HG02759 (cell line): ENCODE measurements around the gene THSD4.

Source experiments
- ATAC-seq: cut with Tn5 transposase; IDR thresholded peaks from one replicate; pipeline ENCODE4 v1.9.1; 2021; ENCODE audit warnings: mild to moderate bottlenecking, moderate library complexity; ENCODE audit not compliant: unreplicated experiment

THSD4 gene

DNA sequence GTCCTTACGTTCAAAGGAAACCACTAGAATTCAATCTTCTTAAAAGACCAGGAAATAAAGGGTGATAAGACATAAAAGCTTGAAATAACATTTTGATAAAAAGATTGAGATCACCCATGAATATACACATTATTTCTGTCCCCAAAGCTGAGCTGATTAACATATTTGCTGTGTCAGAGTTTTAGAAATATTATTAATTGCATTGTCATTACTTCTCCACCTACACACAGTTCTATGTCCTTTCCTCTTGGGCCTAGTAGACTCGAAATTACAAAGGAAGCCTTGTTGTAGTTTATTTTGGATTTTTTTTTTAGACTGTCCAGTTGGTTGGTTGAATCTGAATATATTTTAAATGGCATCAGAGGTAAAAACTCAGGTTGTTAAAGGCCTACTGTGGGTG lies 614.0 kb downstream of the THSD4 start:
- ATAC-seq = no peak

GRCh38 chr15:71730277-71731144 lies 615.2 kb downstream of the THSD4 start:
- no peak for ATAC-seq

DNA sequence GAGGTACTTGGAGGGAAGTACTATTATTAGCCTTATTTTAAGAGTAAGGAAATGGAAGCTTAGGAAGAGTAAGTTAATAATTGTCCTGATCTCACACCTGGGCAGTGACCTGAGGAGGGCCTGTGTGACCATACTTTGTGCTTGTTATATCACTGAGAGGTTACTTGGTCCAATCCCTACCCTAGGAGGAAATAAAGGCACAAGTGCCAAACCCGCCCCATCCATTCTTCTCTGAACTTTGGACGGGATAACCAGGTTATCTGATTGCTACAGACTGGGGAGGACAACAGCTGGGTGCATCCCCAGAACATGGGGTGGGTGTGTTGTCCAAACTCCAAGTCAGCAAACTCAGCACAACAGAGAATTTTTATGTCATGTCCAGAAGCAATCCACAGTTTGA lies 617.4 kb downstream of the THSD4 start:
- ATAC-seq = no peak

DNA sequence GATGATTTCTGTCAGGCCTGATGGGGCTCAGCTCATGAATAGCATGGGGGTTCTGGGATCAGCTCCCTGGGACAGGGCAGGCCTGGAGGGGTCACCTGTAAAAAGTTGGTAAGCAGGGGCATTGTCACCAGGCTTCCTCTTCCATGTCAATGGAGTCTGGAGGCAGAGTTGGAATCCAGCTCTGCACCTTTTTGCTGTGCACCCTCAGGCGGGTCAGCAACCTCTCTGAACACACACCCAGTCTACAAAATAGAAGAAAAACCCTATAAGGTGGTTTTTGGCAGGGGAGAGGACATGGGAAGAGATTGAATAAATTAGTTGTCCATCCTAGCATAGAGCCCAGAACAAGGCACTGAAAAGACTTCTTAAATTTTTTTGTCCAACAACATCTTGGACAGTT lies 617.9 kb downstream of the THSD4 start:
- ATAC-seq = no peak

DNA sequence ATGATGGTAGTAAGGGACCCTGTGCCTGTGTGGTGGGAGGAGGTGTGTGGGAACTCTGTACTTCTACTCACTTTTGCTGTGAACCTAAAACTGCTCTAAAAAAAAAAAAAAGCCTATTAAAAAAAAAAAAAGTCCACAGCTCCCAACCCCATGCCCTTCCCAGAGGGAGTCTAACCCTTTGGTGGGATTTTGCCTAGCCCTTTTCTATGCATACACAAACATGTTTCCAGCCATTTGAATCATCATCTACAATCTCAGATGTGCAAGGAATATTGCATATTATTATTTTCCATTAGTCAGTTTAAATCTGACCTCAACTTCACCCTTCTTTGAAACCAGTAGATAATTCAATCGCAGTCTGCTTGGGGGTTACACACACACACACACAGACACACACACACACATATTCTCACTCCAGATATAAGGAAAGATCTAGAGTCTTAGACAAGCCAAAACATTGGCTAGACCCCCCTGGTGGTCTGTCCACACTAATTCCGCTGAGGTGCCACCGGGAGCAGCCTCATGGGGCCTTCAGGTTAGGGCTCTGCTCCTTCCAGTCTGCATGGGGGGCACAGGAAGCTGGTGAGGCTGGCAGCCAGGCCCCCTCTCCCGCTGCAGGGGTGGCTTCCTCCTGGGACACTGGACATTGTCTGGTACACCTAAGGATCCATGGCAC lies 619.6 kb downstream of the THSD4 start:
- no peak for ATAC-seq

DNA sequence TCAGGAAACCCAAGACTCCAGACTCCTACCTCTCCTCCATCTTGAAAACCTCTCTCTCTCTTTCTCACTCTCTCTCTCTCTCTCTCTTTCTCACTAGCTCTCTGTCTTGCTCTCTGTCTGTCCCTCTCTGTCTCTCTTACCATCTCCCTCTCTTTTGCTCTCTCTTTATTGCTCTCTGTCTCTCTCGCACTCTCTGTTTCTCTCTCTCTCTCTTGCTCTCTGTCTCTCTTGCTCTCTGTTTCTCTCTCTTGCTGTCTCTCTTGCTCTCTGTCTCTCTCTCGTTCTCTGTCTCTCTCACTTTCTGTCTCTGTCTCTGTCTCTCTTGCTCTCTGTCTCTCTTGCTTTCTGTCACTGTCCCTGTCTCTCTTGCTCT lies 620.1 kb downstream of the THSD4 start:
- ATAC-seq = no peak

- no peak for ATAC-seq
These were observed 621.1 kb downstream of the THSD4 start for GRCh38 chr15:71736286-71736947.

DNA sequence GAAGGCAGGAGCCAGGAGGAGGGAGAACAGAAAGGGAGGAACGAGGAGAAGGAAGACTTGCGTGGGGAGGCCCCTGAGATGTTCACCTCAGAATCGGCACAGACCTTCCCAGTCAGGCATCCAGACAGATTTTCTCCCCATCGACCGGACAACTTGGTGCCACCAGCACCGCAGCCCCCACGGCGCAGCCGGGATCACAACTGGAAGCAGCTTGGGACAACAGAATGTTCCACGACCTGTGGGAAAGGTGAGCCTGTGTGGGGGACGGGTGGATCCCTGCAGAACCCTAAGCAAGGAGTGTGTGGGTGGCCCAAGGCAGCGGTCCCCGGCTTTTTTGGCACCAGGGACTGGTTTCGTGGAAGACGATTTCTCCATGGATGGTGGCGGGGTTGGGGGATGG lies 622.5 kb downstream of the THSD4 start:
- no peak for ATAC-seq

GRCh38 chr15:71739355-71739754 lies 624.1 kb downstream of the THSD4 start:
- ATAC-seq = no peak

GRCh38 chr15:71742964-71743363 lies 627.7 kb downstream of the THSD4 start:
- ATAC-seq = no peak

- ATAC-seq = no peak
These were observed 628.7 kb downstream of the THSD4 start for GRCh38 chr15:71743861-71744382.

- ATAC-seq = no peak
These were observed 631.4 kb downstream of the THSD4 start for GRCh38 chr15:71746719-71747118.

- no peak for ATAC-seq
These were observed 632.1 kb downstream of the THSD4 start for GRCh38 chr15:71747128-71748083.

DNA sequence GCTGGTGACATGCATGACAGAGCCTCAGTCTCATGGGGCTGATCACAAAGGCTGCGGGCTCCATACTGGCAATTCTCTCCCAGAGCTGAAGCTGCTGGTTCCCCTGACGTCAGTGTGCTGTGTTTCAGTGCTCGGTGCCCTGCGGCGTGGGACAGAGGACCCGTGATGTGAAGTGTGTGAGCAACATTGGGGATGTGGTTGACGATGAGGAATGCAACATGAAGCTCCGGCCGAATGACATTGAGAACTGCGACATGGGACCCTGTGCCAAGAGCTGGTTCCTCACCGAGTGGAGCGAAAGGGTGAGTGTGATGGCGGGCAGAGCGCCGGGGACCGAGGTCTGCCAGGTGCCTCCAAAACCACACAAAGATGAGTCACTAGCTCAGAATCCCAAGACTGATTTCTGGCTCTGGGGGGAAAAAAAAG lies 633.0 kb downstream of the THSD4 start:
- no peak for ATAC-seq

GRCh38 chr15:71749500-71749899 lies 634.2 kb downstream of the THSD4 start:
- ATAC-seq = no peak

- ATAC-seq = no peak
These were observed 636.9 kb downstream of the THSD4 start for GRCh38 chr15:71752128-71752527.

DNA sequence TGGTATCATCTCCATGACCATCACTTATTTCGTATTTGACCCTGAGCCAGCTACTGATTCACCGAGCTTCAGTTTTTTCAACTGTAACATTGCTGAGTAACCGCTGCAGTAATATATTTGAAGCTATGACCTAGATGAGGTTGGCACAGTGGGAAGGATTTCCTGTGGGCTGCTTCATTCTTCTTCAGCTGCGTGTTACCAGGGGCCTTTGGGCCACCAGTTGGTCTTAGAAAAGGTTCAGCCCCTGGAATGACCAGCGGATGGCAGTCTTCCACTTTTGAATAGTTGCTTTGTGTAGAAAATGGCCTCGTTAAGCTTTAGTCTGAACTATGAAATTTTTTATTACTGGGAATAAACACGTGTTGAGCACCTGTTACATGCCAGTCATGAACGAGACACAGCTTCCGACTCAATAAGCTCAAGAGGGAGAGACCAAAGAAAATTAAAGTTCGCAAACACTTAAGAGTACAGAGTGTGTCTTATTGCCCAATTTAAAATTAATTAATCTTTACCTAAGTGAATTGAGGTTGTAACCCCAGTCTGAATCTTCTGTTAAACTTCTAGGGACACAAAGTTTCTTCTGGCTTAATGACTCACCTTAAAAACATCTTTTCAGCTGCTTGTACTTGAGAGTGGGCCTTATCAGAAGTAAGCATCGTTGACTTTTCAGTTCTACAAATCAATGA lies 637.5 kb downstream of the THSD4 start:
- no peak for ATAC-seq

- no peak for ATAC-seq
These were observed 638.1 kb downstream of the THSD4 start for GRCh38 chr15:71753346-71753745.

DNA sequence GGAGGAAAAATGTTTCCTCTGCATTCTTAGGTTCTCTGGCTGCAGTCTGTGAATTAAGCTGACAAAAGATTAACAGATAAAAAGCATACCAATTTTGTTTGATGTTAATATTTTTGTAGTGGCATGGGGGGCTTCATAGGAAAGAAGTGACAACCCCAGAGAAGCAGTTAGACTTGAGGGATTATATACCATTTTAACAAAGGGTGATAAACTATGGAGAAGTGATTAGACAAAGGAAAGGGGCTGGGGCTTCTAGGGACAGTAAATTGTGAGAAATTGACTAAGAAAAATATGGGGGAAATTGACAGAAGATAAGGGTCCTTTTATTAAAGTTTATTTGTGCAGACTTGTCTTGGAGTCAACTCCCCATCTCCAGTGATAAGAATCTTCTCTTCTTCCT lies 639.4 kb downstream of the THSD4 start:
- no peak for ATAC-seq
